OCI-LY7 (cell line): ENCODE results near the gene C4orf50. TPM values are rescaled to one million over a fixed set of nuclear protein-coding genes. Genes with fewer than 3 reads are reported as not detected.

Experiments
- BruUV-seq: library from RNA; stranded (reverse); fragments of 400-500 nt; replicated peaks from 2 replicates; lab custom pipeline; 2021; lab: Mats Ljungman, UMichigan
- CTCF ChIA-PET: fragments of 300-600 bp; sonication (Branson Sonifier 250); formaldehyde crosslinking; loops from one replicate; lab custom pipeline; 2022; ENCODE audit warnings: antibody characterized with exemption; ENCODE audit not compliant: unreplicated experiment; lab: Charles Lee
- POLR2A ChIA-PET: fragments of 300-600 bp; sonication (Branson Sonifier 250); formaldehyde crosslinking; loops from one replicate; lab custom pipeline; 2022; ENCODE audit warnings: antibody characterized with exemption; lab: Charles Lee
- DNase-seq: peaks from one replicate; pipeline ENCODE4 v3.0.0-alpha.2; 2015; ENCODE audit warnings: low spot score
- H2AFZ ChIP-seq: fragments of 200-600 bp; sonication (generic), shearing (Covaris generic); 2 replicates; pipeline ENCODE4 v1.6.1; 2014; ENCODE audit warnings: mild to moderate bottlenecking, antibody characterized with exemption, low read length, moderate library complexity
- H3K27ac ChIP-seq: fragments of 200-600 bp; sonication (generic); 2 replicates; pipeline ENCODE4 v1.5.1; 2014; ENCODE audit warnings: mixed run types, low read depth, mild to moderate bottlenecking, moderate library complexity, low read length, inconsistent platforms; ENCODE audit not compliant: poor library complexity, severe bottlenecking
- H3K36me3 ChIP-seq: fragments of 200-600 bp; sonication (generic); 2 replicates; pipeline ENCODE4 v1.6.1; 2014; ENCODE audit warnings: mild to moderate bottlenecking, antibody characterized with exemption, low read length, moderate library complexity, mixed read lengths; ENCODE audit not compliant: insufficient read depth
- H3K4me1 ChIP-seq: fragments of 200-600 bp; sonication (generic); 2 replicates; pipeline ENCODE4 v1.5.1; 2014; ENCODE audit warnings: mild to moderate bottlenecking, low read length; ENCODE audit not compliant: insufficient read depth, poor library complexity, severe bottlenecking
- H3K4me2 ChIP-seq: fragments of 200-600 bp; sonication (generic); 2 replicates; pipeline ENCODE4 v1.6.1; 2014; ENCODE audit warnings: mild to moderate bottlenecking, low read length
- H3K4me3 ChIP-seq: fragments of 200-600 bp; sonication (generic); 2 replicates; pipeline ENCODE4 v1.5.1; 2014; ENCODE audit warnings: mild to moderate bottlenecking, low read depth, low read length; ENCODE audit not compliant: poor library complexity, severe bottlenecking
- H3K79me2 ChIP-seq: fragments of 200-600 bp; sonication (generic); 2 replicates; pipeline ENCODE4 v1.6.1; 2016; ENCODE audit warnings: low read depth, mild to moderate bottlenecking, low read length, moderate library complexity, mixed read lengths; ENCODE audit not compliant: insufficient read depth
- H3K9me2 ChIP-seq: fragments of 200-600 bp; sonication (generic); 2 replicates; pipeline ENCODE4 v1.6.1; 2016; ENCODE audit warnings: mild to moderate bottlenecking, low read length, mixed read lengths; ENCODE audit not compliant: insufficient read depth
- H3K9me3 ChIP-seq: fragments of 200-600 bp; sonication (generic); 2 replicates; pipeline ENCODE4 v1.6.1; 2014; ENCODE audit warnings: mild to moderate bottlenecking, mixed run types, low read length, mixed read lengths
- H4K20me1 ChIP-seq: fragments of 200-600 bp; sonication (generic); 2 replicates; pipeline ENCODE4 v1.6.1; 2014; ENCODE audit warnings: mild to moderate bottlenecking, antibody characterized with exemption, low read length, moderate library complexity, mixed read lengths; ENCODE audit not compliant: insufficient read depth
- EZH2phosphoT487 ChIP-seq: fragments of 200-600 bp; sonication (generic); IDR thresholded peaks from 2 replicates; pipeline ENCODE4 v1.6.1; 2018; ENCODE audit warnings: low read depth, borderline replicate concordance, mild to moderate bottlenecking, mixed run types, antibody characterized with exemption, low read length, moderate library complexity, mixed read lengths
- intact Hi-C: fragments of 100-400 bp; cut with micrococcal nuclease; formaldehyde crosslinking; loops from one replicate; pipeline ENCODE4 v1.10.0; 2022; ENCODE audit not compliant: unreplicated experiment
- total RNA-seq, 2 experiments: library from RNA; depleted of rRNA in 1 of 2; stranded (reverse); fragments of >200 nt in 1 of 2; shearing (Covaris generic) in 1 of 2; gene quantifications; 2 replicates each; pipeline ENCODE4 v1.2.3, GENCODE V29; 2014 to 2022
- TF ChIP-seq, protein P1 (sequence below): fragments of 200-600 bp; sonication (generic); conservative IDR thresholded peaks from 2 replicates; pipeline ENCODE4 v1.5.1; 2014; ENCODE audit warnings: mild to moderate bottlenecking, antibody characterized with exemption, low read length, moderate library complexity, mixed read lengths

C4orf50 gene
- total RNA-seq, 2 experiments from 2014 or later = 0.06 TPM; not detected in 1

DNA sequence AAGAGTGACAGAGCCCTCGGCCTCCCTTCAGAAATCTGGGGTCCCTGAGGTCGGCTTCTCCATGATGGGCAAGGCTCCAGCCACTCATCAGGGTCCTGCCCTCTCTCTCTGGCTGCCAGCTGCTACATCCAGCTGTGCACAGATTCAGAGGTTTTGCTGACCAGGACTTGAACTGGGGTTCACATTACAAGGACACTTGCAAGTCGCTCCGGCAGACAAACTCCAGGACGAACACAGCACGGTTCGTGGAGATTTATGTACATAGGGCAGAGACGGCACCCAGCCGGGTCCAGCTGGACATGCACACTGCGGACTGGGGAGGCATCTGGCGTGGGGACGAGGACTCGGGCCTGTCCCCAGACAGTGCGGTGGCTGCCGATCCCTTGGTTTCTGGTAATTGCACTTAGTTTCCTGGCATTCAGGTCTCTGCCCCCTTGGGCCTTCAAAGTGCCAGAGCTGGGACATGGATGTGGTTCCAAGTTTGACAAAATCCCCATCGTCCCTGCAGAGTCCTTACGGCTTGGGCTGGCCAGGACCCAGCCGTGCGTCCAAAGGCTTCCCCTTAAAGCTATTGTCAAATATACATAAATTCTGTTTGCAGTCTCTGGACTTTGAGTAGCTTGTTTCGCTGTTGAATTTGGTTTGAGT is 6.2 kb upstream of the C4orf50 start:
- H3K27ac ChIP-seq = no peak overlapping the region
- no peaks in the 10 kb centered on the region for H3K9me3 ChIP-seq
- H4K20me1 ChIP-seq = no peaks in the 10 kb centered on the region
- no peaks in the 10 kb centered on the region for H3K79me2 ChIP-seq
- ChIA-PET CTCF (no interaction called here), POLR2A (no interaction called here)
- no peaks in the 10 kb centered on the region for H3K9me2 ChIP-seq
- no peak for DNase-seq
- H3K4me2 ChIP-seq = no peak overlapping the region
- intact Hi-C loops = no loop called here
- H3K4me3 ChIP-seq = no peak overlapping the region
- H3K4me1 ChIP-seq = no peaks in the 10 kb centered on the region
- H2AFZ ChIP-seq = no peak overlapping the region
- no peak for TF ChIP-seq EZH2phosphoT487
- TF ChIP-seq, protein P1, sequence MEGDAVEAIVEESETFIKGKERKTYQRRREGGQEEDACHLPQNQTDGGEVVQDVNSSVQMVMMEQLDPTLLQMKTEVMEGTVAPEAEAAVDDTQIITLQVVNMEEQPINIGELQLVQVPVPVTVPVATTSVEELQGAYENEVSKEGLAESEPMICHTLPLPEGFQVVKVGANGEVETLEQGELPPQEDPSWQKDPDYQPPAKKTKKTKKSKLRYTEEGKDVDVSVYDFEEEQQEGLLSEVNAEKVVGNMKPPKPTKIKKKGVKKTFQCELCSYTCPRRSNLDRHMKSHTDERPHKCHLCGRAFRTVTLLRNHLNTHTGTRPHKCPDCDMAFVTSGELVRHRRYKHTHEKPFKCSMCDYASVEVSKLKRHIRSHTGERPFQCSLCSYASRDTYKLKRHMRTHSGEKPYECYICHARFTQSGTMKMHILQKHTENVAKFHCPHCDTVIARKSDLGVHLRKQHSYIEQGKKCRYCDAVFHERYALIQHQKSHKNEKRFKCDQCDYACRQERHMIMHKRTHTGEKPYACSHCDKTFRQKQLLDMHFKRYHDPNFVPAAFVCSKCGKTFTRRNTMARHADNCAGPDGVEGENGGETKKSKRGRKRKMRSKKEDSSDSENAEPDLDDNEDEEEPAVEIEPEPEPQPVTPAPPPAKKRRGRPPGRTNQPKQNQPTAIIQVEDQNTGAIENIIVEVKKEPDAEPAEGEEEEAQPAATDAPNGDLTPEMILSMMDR = no peak
- no peaks in the 10 kb centered on the region for H3K36me3 ChIP-seq
- no TSS peak for BruUV-seq

DNA sequence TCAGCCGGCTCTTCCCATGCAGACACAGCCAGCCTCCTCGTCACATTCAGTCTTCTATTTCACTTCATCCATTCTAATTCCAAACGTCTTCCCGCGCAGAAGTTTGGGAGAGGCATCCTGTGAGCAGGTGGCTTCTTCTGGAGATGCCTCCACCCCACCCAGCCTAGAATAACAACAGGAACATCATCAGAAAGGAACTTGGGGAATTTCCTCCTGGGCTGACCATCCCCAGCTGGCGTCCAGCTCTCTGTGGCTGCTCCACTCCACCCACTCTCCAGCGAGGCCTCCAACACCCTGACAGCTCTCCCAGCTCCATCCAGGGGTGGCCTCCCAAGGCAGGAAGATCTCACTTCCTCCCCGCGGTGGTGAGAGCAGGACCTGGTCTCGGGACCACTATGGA is 5.5 kb upstream of the C4orf50 start:
- no peaks in the 10 kb centered on the region for H3K79me2 ChIP-seq
- no peak overlapping the region for H3K4me3 ChIP-seq
- H3K36me3 ChIP-seq = no peaks in the 10 kb centered on the region
- no peaks in the 10 kb centered on the region for H3K4me1 ChIP-seq
- TF ChIP-seq, protein P1 = no peak
- TF ChIP-seq EZH2phosphoT487 = no peak
- intact Hi-C loops = no loop called here
- BruUV-seq = no TSS peak
- no peaks in the 10 kb centered on the region for H4K20me1 ChIP-seq
- no peak overlapping the region for H3K4me2 ChIP-seq
- H3K9me3 ChIP-seq = no peaks in the 10 kb centered on the region
- no peak for DNase-seq
- ChIA-PET POLR2A (no interaction called here), CTCF (no interaction called here)
- H2AFZ ChIP-seq = no peak overlapping the region
- no peaks in the 10 kb centered on the region for H3K9me2 ChIP-seq
- no peak overlapping the region for H3K27ac ChIP-seq

DNA sequence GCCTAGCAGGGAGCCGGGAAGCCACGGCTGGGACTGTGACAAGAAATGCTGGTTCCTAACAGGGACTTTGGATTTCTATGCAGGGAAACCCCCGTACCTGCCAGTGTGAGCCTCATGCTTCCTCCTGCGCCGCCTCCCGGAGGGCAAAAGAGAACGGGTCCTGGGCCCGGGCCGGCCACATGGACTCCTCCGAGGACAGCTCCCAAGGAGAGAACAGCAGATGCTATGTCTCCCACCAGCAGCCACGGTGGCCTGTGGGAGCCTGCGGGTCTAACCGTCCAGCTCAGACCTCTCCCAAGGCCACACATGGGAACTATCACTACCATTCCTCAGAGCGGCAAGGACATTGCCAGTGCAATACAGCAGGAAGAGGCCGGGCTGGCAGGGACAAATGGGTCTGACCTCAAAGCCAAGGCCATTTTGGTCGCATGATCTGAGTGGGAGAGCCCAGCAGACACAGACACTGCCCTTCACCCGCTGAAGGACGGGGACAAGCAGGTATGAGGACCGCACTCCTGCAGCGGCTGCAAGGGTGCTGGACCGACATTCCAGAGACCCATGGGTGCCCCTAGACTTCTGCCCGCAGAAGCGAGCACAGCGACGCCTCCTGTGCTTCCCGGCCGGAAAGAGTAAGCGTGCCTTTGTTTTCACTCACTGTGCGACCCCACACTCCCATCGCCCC is 4.5 kb upstream of the C4orf50 start:
- H3K9me2 ChIP-seq = no peaks in the 10 kb centered on the region
- ChIA-PET CTCF (no interaction called here), POLR2A (no interaction called here)
- no peak overlapping the region for H3K4me3 ChIP-seq
- H2AFZ ChIP-seq = no peak overlapping the region
- no peaks in the 10 kb centered on the region for H3K9me3 ChIP-seq
- H3K4me1 ChIP-seq = no peaks in the 10 kb centered on the region
- DNase-seq = no peak
- H3K4me2 ChIP-seq = no peak overlapping the region
- TF ChIP-seq, protein P1 = no peak
- TF ChIP-seq EZH2phosphoT487 = no peak
- H3K79me2 ChIP-seq = no peaks in the 10 kb centered on the region
- no TSS peak for BruUV-seq
- H3K27ac ChIP-seq = no peak overlapping the region
- intact Hi-C loops = no loop called here
- H3K36me3 ChIP-seq = no peaks in the 10 kb centered on the region
- H4K20me1 ChIP-seq = no peaks in the 10 kb centered on the region
